Endodermal cell (in vitro differentiated cells): ENCODE data around the gene LGI4. TPM values are rescaled to one million over a fixed set of nuclear protein-coding genes. Genes with fewer than 3 reads are reported as not detected.
A peak's percentile ranks its signal among the peaks of the same experiment; 100 is the strongest.

ENCODE experiments used
- DNase-seq: peaks from one replicate; pipeline ENCODE4 v3.0.0-alpha.2; 2017
- H3K27ac ChIP-seq: 2 replicates; pipeline ENCODE4 v1.5.1; 2013; ENCODE audit warnings: mild to moderate bottlenecking, low read depth, low read length, moderate library complexity
- H3K27me3 ChIP-seq: 2 replicates; pipeline ENCODE4 v1.6.1; 2013; ENCODE audit warnings: mild to moderate bottlenecking, low read length, moderate library complexity; ENCODE audit not compliant: insufficient read depth, control insufficient read depth, poor library complexity, severe bottlenecking
- H3K36me3 ChIP-seq: 2 replicates; pipeline ENCODE4 v1.7.0; 2013; ENCODE audit warnings: mild to moderate bottlenecking, low read length, moderate library complexity; ENCODE audit not compliant: control insufficient read depth, insufficient read depth
- H3K4me1 ChIP-seq: one replicate; pipeline ENCODE4 v1.7.0; 2013; ENCODE audit warnings: low read length; ENCODE audit not compliant: control insufficient read depth, insufficient read depth
- H3K4me3 ChIP-seq: 2 replicates; pipeline ENCODE4 v1.5.1; 2013; ENCODE audit warnings: mild to moderate bottlenecking, low read length, moderate library complexity
- H3K9ac ChIP-seq: 2 replicates; pipeline ENCODE4 v1.6.1; 2013; ENCODE audit warnings: mild to moderate bottlenecking, low read length, moderate library complexity; ENCODE audit not compliant: poor library complexity, severe bottlenecking; ENCODE audit errors: extremely low read depth
- H3K9me3 ChIP-seq: 2 replicates; pipeline ENCODE4 v1.6.1; 2013; ENCODE audit warnings: mild to moderate bottlenecking, low read length, moderate library complexity; ENCODE audit not compliant: control insufficient read depth
- H3K27ac Mint-ChIP-seq: 2 replicates; pipeline ENCODE4 v1.8.0; 2020; ENCODE audit warnings: mixed read lengths
- H3K27me3 Mint-ChIP-seq: 2 replicates; pipeline ENCODE4 v1.8.0; 2021; ENCODE audit warnings: mild to moderate bottlenecking, mixed read lengths; ENCODE audit not compliant: insufficient read depth
- H3K36me3 Mint-ChIP-seq: 2 replicates; pipeline ENCODE4 v1.8.0; 2020; ENCODE audit warnings: low read depth, mixed read lengths
- H3K4me1 Mint-ChIP-seq: 2 replicates; pipeline ENCODE4 v1.8.0; 2020; ENCODE audit warnings: mixed read lengths
- H3K4me3 Mint-ChIP-seq: 2 replicates; pipeline ENCODE4 v1.8.0; 2020; ENCODE audit warnings: mild to moderate bottlenecking, moderate library complexity, mixed read lengths
- H3K9me3 Mint-ChIP-seq: 2 replicates; pipeline ENCODE4 v1.8.0; 2020; ENCODE audit warnings: mild to moderate bottlenecking, mixed read lengths
- CTCF ChIP-seq: fragments of 200-600 bp; sonication (generic); conservative IDR thresholded peaks from 2 replicates; pipeline ENCODE4 v1.5.0; 2021; ENCODE audit warnings: antibody characterized with exemption, mild to moderate bottlenecking
- WGBS, 2 experiments: methylation state at CpG; one replicate each; pipeline versions ENCODE4 v1.1.5 to v1.1.7; 2013; ENCODE audit warnings: missing lambda C conversion rate in 2 of 2, mixed read lengths in 1 of 2; ENCODE audit not compliant: insufficient coverage in 1 of 2, insufficient read length in 1 of 2; 5-methylcytosine and 5-hydroxymethylcytosine counted together
- total RNA-seq, 2 donors: library from RNA; stranded (reverse); fragmentation: NEBNext Ultra II Directional in 1 of 2; extraction: Animal tissue kit (Norgen Biotek cat#: 25700) in 1 of 2; gene quantifications; 2 replicates in 1 of 2; 3 replicates in 1 of 2; pipeline ENCODE4 v1.2.1, GENCODE V29; 2021

The LGI4 gene
- total RNA-seq, 2 donors from 2014 or later = 0.27 to 0.37 TPM

GRCh38 chr19:35084509-35084762, 50.4 kb downstream of the LGI4 start:
- Histone ChIP-seq H3K4me3 (no peak overlapping the region), H3K27ac (no peak overlapping the region), H3K9ac (no peak overlapping the region), H3K36me3 (no peaks in the 10 kb centered on the region), H3K4me1 (no peaks in the 10 kb centered on the region), H3K9me3 (no peaks in the 10 kb centered on the region), H3K27me3 (no peaks in the 10 kb centered on the region)
- no peak overlapping the region for H3K4me3 Mint-ChIP-seq
- no peaks in the 10 kb centered on the region for H3K27me3 Mint-ChIP-seq
- no peaks in the 10 kb centered on the region for H3K36me3 Mint-ChIP-seq
- H3K4me1 Mint-ChIP-seq = peaks cover 1% of the 10 kb centered on the region
- DNase-seq = no peak
- peak overlapping the region; percentile 61 for H3K27ac Mint-ChIP-seq
- peaks cover 2% of the 10 kb centered on the region for H3K9me3 Mint-ChIP-seq
- whole genome bisulfite sequencing, 2 experiments = 80 to 81% methylated on average over 2 to 3 of the region's 3 CpGs
- TF ChIP-seq CTCF = no peak

- no peaks in the 10 kb centered on the region for H3K9me3 ChIP-seq
- no peaks in the 10 kb centered on the region for H3K27me3 Mint-ChIP-seq
- peaks cover 1% of the 10 kb centered on the region for H3K4me1 Mint-ChIP-seq
- no peak overlapping the region for H3K27ac ChIP-seq
- H3K4me3 ChIP-seq = no peak overlapping the region
- WGBS, 2 experiments = 93 to 99% methylated on average over 10 to 15 of the region's 15 CpGs
- no peaks in the 10 kb centered on the region for H3K36me3 ChIP-seq
- H3K4me3 Mint-ChIP-seq = no peak overlapping the region
- peaks cover 2% of the 10 kb centered on the region for H3K9me3 Mint-ChIP-seq
- H3K36me3 Mint-ChIP-seq = no peaks in the 10 kb centered on the region
- TF ChIP-seq CTCF = no peak
- no peaks in the 10 kb centered on the region for H3K27me3 ChIP-seq
- H3K9ac ChIP-seq = no peak overlapping the region
- no peak for DNase-seq
- H3K4me1 ChIP-seq = no peaks in the 10 kb centered on the region
- peak overlapping the region; percentile 61 for H3K27ac Mint-ChIP-seq
Observed at GRCh38 chr19:35083691-35084508, 51.0 kb downstream of the LGI4 start.

- H3K9me3 Mint-ChIP-seq = peaks cover 2% of the 10 kb centered on the region
Observed at GRCh38 chr19:35081201-35081600, 53.7 kb downstream of the LGI4 start.

More at GRCh38 chr19:35081201-35081600, 53.7 kb downstream of the LGI4 start:
- Mint-ChIP-seq H3K27ac (no peak overlapping the region), H3K27me3 (no peaks in the 10 kb centered on the region), H3K36me3 (no peaks in the 10 kb centered on the region), H3K4me3 (no peak overlapping the region), H3K4me1 (no peaks in the 10 kb centered on the region)
- Histone ChIP-seq H3K9ac (no peak overlapping the region), H3K27me3 (no peaks in the 10 kb centered on the region), H3K36me3 (no peaks in the 10 kb centered on the region), H3K4me3 (no peak overlapping the region), H3K9me3 (no peaks in the 10 kb centered on the region), H3K4me1 (no peaks in the 10 kb centered on the region), H3K27ac (no peak overlapping the region)
- WGBS, 2 experiments = 85 to 100% methylated on average over 2 to 6 of the region's 6 CpGs
- TF ChIP-seq CTCF = no peak
- DNase-seq = no peak
